ENCODE data around the gene CPNE5.
A peak's percentile ranks its signal among the peaks of the same experiment; 100 is the strongest.
"Not testable (repeated sequence)": the region's sequence is repeated elsewhere in the genome, so short reads cannot be mapped to it uniquely, and the experiment has no call there.

Gene CPNE5

GRCh38 chr6:36727505-36728021 lies 111.7 kb downstream of the CPNE5 start:
- no peak for TF ChIP-seq CTCF (IDR thresholded peaks at IDR 0.05)
- Histone ChIP-seq H3K4me1 (peaks cover 0 to 14% (median 0%) of the 10 kb centered on the region in 4 donors), H3K4me3 (no peak overlapping the region), H3K36me3 (no peaks in the 10 kb centered on the region), H3K27me3 (no peaks in the 10 kb centered on the region), H3K9me3 (no peaks in the 10 kb centered on the region), H3K27ac (no peak overlapping the region)
- intact Hi-C loops (cut with DNase I; ENCODE audit: low total_unique reads) = no loop called here
- DNase-seq = no peak

- intact Hi-C loops (cut with DNase I; ENCODE audit: low total_unique reads) = no loop called here
- DNase-seq = no peak
Observed at GRCh38 chr6:36725581-36725980, 113.7 kb downstream of the CPNE5 start.

GRCh38 chr6:36724514-36725390 lies 114.5 kb downstream of the CPNE5 start:
- peaks cover 0 to 14% (median 0%) of the 10 kb centered on the region in 4 donors for H3K4me1 ChIP-seq
- no peaks in the 10 kb centered on the region for H3K36me3 ChIP-seq
- H3K27ac ChIP-seq = no peak overlapping the region
- intact Hi-C loops (cut with DNase I; ENCODE audit: low total_unique reads) = no loop called here
- H3K4me3 ChIP-seq = no peak overlapping the region
- peak; percentile 44 to 61 for TF ChIP-seq CTCF (IDR thresholded peaks at IDR 0.05)
- peak; percentile 68 to 76 for DNase-seq
- no peaks in the 10 kb centered on the region for H3K9me3 ChIP-seq
- no peaks in the 10 kb centered on the region for H3K27me3 ChIP-seq

More at GRCh38 chr6:36725581-36725980, 113.7 kb downstream of the CPNE5 start:
- no peaks in the 10 kb centered on the region for H3K27me3 ChIP-seq
- no peak for TF ChIP-seq CTCF (IDR thresholded peaks at IDR 0.05)
- H3K4me3 ChIP-seq = no peak overlapping the region
- no peak overlapping the region for H3K27ac ChIP-seq
- no peaks in the 10 kb centered on the region for H3K36me3 ChIP-seq
- H3K4me1 ChIP-seq = peaks cover 0 to 14% (median 0%) of the 10 kb centered on the region in 4 donors
- H3K9me3 ChIP-seq = no peaks in the 10 kb centered on the region

GRCh38 chr6:36723992-36724391 lies 115.3 kb downstream of the CPNE5 start:
- H3K27ac ChIP-seq; H3K27me3 ChIP-seq; intact Hi-C loops (cut with DNase I; ENCODE audit: low total_unique reads); H3K4me3 ChIP-seq; H3K36me3 ChIP-seq; DNase-seq; H3K4me1 ChIP-seq; H3K9me3 ChIP-seq: not testable (repeated sequence)

GRCh38 chr6:36722879-36723278 lies 116.4 kb downstream of the CPNE5 start:
- H3K27ac ChIP-seq = no peak overlapping the region
- peaks cover 0 to 9% (median 0%) of the 10 kb centered on the region in 4 donors for H3K4me1 ChIP-seq
- H3K36me3 ChIP-seq = no peaks in the 10 kb centered on the region
- no peak for TF ChIP-seq CTCF (IDR thresholded peaks at IDR 0.05)
- intact Hi-C loops (cut with DNase I; ENCODE audit: low total_unique reads) = no loop called here
- DNase-seq = no peak
- no peaks in the 10 kb centered on the region for H3K9me3 ChIP-seq
- H3K27me3 ChIP-seq = no peaks in the 10 kb centered on the region
- no peak overlapping the region for H3K4me3 ChIP-seq

- TF ChIP-seq CTCF (IDR thresholded peaks at IDR 0.05) = no peak
- Histone ChIP-seq H3K27me3 (no peaks in the 10 kb centered on the region), H3K4me3 (no peak overlapping the region), H3K9me3 (no peaks in the 10 kb centered on the region), H3K27ac (no peak overlapping the region), H3K36me3 (no peaks in the 10 kb centered on the region), H3K4me1 (peaks cover 0 to 9% (median 0%) of the 10 kb centered on the region in 4 donors)
- intact Hi-C loops (cut with DNase I; ENCODE audit: low total_unique reads) = no loop called here
- DNase-seq = no peak
Observed at GRCh38 chr6:36722365-36722764, 116.9 kb downstream of the CPNE5 start.

Data from tibial artery (tissue), 4 donors.